ENCODE data around the gene SH3RF1. TPM values are rescaled to one million over a fixed set of nuclear protein-coding genes. Genes with fewer than 3 reads are reported as not detected.

Gene SH3RF1
- total RNA-seq, 3 donors from 2014 or later: 45.3 to 82.3 (median 65.5) TPM

DNA sequence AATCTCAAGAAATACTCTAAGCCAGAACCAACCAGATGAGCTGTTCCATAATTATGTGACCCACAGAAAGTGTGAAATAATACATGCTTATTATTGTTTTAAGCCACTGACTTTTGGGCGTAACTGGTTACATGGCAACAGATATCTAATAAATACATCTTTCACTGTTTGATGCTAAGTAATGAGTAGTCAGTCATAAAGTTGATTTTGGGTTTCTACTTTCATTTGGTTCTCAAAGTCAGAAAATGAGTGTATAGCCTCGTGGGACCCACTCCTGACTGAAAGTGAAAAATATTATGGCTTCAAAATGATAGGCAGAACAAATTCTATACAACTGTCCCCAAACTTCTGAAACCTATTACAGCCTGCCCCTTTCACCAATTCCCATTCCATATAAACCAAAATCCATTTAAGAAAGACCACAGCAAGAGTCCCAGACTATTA, 172.7 kb downstream of the SH3RF1 start:
- H3K36me3 ChIP-seq (ENCODE audit: low read depth): no peaks in the 10 kb centered on the region
- TF ChIP-seq, protein P1, sequence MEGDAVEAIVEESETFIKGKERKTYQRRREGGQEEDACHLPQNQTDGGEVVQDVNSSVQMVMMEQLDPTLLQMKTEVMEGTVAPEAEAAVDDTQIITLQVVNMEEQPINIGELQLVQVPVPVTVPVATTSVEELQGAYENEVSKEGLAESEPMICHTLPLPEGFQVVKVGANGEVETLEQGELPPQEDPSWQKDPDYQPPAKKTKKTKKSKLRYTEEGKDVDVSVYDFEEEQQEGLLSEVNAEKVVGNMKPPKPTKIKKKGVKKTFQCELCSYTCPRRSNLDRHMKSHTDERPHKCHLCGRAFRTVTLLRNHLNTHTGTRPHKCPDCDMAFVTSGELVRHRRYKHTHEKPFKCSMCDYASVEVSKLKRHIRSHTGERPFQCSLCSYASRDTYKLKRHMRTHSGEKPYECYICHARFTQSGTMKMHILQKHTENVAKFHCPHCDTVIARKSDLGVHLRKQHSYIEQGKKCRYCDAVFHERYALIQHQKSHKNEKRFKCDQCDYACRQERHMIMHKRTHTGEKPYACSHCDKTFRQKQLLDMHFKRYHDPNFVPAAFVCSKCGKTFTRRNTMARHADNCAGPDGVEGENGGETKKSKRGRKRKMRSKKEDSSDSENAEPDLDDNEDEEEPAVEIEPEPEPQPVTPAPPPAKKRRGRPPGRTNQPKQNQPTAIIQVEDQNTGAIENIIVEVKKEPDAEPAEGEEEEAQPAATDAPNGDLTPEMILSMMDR (IDR thresholded peaks at IDR 0.05): no peak
- intact Hi-C loops (cut with DNase I, micrococcal nuclease): no loop called here
- no peak overlapping the region for H3K4me3 ChIP-seq
- ATAC-seq (no peak), DNase-seq (no peak)
- no peaks in the 10 kb centered on the region for H3K4me1 ChIP-seq (ENCODE audit: low read depth)
- H3K9me3 ChIP-seq: no peaks in the 10 kb centered on the region

DNA sequence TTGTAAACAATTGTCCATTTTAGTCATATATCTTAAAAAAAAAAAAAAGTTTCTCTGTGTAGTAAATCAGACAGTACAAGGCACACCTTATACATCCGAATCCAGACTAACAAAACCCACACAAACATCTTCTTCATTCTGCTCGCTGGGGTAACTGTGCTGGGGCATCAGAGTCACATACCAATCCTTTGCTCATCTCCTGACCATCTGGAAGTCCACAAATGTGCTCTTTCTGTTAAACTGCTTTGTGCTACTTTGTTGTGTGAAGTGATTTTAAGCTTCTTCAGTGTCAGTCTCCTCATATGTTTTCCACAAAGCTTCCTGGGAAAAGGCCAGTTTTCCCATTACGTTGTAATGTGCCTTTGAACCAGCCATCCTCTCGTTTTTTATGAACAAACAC, 174.5 kb downstream of the SH3RF1 start:
- DNase-seq: no peak
- no peaks in the 10 kb centered on the region for H3K36me3 ChIP-seq (ENCODE audit: low read depth)
- intact Hi-C loops (cut with DNase I, micrococcal nuclease): no loop called here
- no peak overlapping the region for H3K4me3 ChIP-seq
- no peaks in the 10 kb centered on the region for H3K4me1 ChIP-seq (ENCODE audit: low read depth)
- ATAC-seq: no peak
- no peaks in the 10 kb centered on the region for H3K9me3 ChIP-seq
- TF ChIP-seq, protein P1 (IDR thresholded peaks at IDR 0.05): no peak

DNA sequence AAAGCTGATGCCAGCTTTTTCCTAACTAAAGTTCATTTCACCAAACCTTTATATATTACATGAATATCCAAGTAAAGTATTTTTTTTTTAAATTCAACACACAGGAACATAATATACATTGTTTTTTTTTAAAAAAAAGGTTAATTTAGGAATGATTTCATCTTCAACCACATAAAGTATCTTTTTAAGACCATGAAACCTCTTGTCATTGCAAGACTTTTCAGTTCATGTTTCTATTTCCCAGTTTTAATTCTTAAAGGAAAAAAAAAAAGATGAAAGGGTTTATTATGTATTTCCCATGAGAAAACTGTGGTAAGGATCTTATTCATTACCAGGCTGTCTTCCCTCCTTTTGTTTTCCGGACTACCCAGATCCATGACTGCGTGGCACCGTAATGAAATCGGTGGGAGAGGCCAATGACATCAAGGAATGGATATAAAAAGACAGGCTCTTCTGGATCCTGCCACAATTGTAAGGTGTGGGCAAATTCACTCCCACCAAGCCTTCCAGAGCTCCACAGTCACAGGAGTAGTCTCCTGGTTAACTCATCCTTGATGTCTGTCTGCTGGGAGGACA, 176.0 kb downstream of the SH3RF1 start:
- Histone ChIP-seq H3K4me3 (no peak overlapping the region), H3K4me1 (ENCODE audit: low read depth) (no peaks in the 10 kb centered on the region), H3K9me3 (peaks cover 5% of the 10 kb centered on the region), H3K36me3 (ENCODE audit: low read depth) (no peaks in the 10 kb centered on the region)
- intact Hi-C loops (cut with DNase I, micrococcal nuclease): no loop called here
- no peak for ATAC-seq
- DNase-seq: no peak
- TF ChIP-seq, protein P1 (IDR thresholded peaks at IDR 0.05): no peak

DNA sequence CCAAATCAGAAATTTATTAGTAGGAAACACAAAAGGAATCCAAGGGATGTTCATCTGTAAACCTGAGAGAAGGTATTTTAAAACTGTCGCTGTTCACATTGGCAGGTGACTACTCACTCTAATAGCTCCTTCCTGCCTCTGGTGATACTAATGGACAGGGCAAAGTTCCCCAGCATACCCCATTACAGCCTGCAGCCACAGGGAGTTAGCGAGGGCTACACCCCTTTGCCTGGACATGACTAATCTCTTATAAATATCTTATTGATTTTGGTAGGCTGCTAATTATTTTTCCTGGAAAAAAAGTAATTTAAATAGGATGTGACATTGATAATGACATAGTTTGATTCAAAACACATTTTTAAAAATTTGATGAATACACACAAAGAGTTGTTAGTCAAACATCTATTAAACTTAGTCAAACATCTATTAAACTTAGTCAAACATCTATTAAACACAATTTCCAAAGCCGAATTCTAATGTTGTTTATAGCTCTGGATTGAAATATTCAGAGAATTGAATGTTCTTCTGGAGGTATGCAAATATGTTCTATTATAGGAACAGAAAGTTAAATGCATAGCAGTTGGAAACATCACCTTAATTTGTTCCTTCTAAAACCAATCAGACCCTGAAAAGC, 177.8 kb downstream of the SH3RF1 start:
- peaks cover 5% of the 10 kb centered on the region for H3K9me3 ChIP-seq
- H3K4me1 ChIP-seq (ENCODE audit: low read depth): no peaks in the 10 kb centered on the region
- H3K4me3 ChIP-seq: no peak overlapping the region
- no peaks in the 10 kb centered on the region for H3K36me3 ChIP-seq (ENCODE audit: low read depth)
- DNase-seq: no peak
- intact Hi-C loops (cut with DNase I, micrococcal nuclease): no loop called here
- no peak for ATAC-seq
- TF ChIP-seq, protein P1 (IDR thresholded peaks at IDR 0.05): no peak

DNA sequence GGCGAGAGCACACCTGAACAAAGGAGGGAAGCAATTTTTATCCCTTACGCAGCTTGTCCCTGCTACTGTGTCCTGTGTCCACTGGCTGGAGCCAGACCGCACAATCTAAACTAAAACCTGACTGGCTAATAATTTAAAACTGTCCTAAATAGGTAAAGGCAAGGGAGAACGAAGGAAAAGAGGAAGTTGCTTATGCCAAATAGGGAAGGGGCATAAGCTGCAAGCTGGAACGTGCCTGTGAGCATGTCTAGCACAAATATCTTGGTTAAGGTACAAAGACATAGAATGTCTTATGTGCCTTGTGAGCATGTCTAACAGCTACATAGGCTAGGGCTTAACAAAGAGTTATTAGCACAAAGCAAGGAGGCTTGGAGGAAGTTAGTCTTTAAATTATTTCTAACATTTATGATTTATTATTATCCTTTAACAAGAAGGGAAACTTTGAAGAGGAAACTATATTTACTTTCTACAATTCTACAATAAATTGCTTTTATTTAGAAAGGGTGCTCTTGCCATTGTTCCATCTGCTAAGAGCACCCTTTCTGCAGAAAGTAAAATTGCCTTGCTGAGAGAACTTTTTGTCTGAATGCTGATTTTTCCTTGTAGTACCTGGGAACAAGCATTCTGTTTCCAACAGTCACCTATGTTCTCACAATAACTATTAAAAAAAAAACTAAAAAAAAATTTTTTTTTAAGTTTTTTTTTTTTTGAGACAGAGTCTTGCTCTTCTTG, 180.1 kb downstream of the SH3RF1 start:
- ATAC-seq (no peak), DNase-seq (no peak)
- H3K4me1 ChIP-seq (ENCODE audit: low read depth): no peaks in the 10 kb centered on the region
- no peaks in the 10 kb centered on the region for H3K36me3 ChIP-seq (ENCODE audit: low read depth)
- intact Hi-C loops (cut with DNase I, micrococcal nuclease): no loop called here
- no peak overlapping the region for H3K4me3 ChIP-seq
- peaks cover 5% of the 10 kb centered on the region for H3K9me3 ChIP-seq
- TF ChIP-seq, protein P1 (IDR thresholded peaks at IDR 0.05): no peak
